ENCODE results near the gene TNFSF11.

- TF ChIP-seq POLR2A (IDR thresholded peaks at IDR 0.05) (no peak), CTCF (IDR thresholded peaks at IDR 0.05) (no peak)
Observed at GRCh38 chr13:42526804-42527203, 47.1 kb upstream of the TNFSF11 start.
